KOPT-K1 (cell line): ENCODE results near the gene DENND5A.
"Not testable (repeated sequence)": the region's sequence is repeated elsewhere in the genome, so short reads cannot be mapped to it uniquely, and the experiment has no call there.

Experiments
- H3K27ac ChIP-seq: fragments of 200-600 bp; sonication (generic); 2 replicates; pipeline ENCODE4 v1.5.1; 2016; ENCODE audit warnings: antibody characterized with exemption, mild to moderate bottlenecking, low read depth, low read length; ENCODE audit not compliant: poor library complexity, severe bottlenecking
- H3K36me3 ChIP-seq: fragments of 200-600 bp; sonication (generic); 2 replicates; pipeline ENCODE4 v1.5.1; 2017; ENCODE audit warnings: antibody characterized with exemption, mild to moderate bottlenecking, low read length, moderate library complexity; ENCODE audit not compliant: insufficient read depth
- H3K9me3 ChIP-seq: fragments of 200-600 bp; sonication (generic); 2 replicates; pipeline ENCODE4 v1.5.1; 2017; ENCODE audit warnings: antibody characterized with exemption, low read length, mild to moderate bottlenecking; ENCODE audit not compliant: insufficient read depth, poor library complexity, severe bottlenecking

Gene DENND5A

GRCh38 chr11:9098455-9098854, 166.7 kb downstream of the DENND5A start:
- H3K36me3 ChIP-seq, H3K9me3 ChIP-seq, H3K27ac ChIP-seq: not testable (repeated sequence)

- not testable (repeated sequence) for H3K9me3 ChIP-seq, H3K27ac ChIP-seq, H3K36me3 ChIP-seq
These were observed 167.8 kb downstream of the DENND5A start for GRCh38 chr11:9097186-9097943.

- H3K27ac ChIP-seq, result no peak overlapping the region
- H3K36me3 ChIP-seq, result no peaks in the 10 kb centered on the region
- H3K9me3 ChIP-seq, result no peaks in the 10 kb centered on the region
These were observed 168.7 kb downstream of the DENND5A start for GRCh38 chr11:9096427-9096826.

- H3K9me3 ChIP-seq, result no peaks in the 10 kb centered on the region
- H3K36me3 ChIP-seq, result no peaks in the 10 kb centered on the region
- no peak overlapping the region for H3K27ac ChIP-seq
These were observed 169.7 kb downstream of the DENND5A start for GRCh38 chr11:9095421-9095820.

GRCh38 chr11:9094420-9094819, 170.7 kb downstream of the DENND5A start:
- Histone ChIP-seq H3K36me3 (no peaks in the 10 kb centered on the region), H3K9me3 (no peaks in the 10 kb centered on the region)

GRCh38 chr11:9092853-9093778, 172.0 kb downstream of the DENND5A start:
- Histone ChIP-seq H3K27ac (no peak overlapping the region), H3K9me3 (no peaks in the 10 kb centered on the region), H3K36me3 (no peaks in the 10 kb centered on the region)

More at GRCh38 chr11:9094420-9094819, 170.7 kb downstream of the DENND5A start:
- H3K27ac ChIP-seq, result no peak overlapping the region

GRCh38 chr11:9092072-9092471, 173.1 kb downstream of the DENND5A start:
- Histone ChIP-seq H3K9me3 (no peaks in the 10 kb centered on the region), H3K36me3 (no peaks in the 10 kb centered on the region), H3K27ac (no peak overlapping the region)

- H3K9me3 ChIP-seq, result no peaks in the 10 kb centered on the region
- no peak within 1 kb of the TSS for H3K27ac ChIP-seq
- no peaks in the 10 kb centered on the region for H3K36me3 ChIP-seq
These were observed 173.9 kb downstream of the DENND5A start, which contains the start of gene SCUBE2 for GRCh38 chr11:9091044-9091922. Gene SCUBE2 (minus strand): TSS chr11:9091599. CDS start chr11:9091528, 71 bp downstream.

- Histone ChIP-seq H3K27ac (no peak overlapping the region), H3K9me3 (no peaks in the 10 kb centered on the region)
These were observed 174.6 kb downstream of the DENND5A start for GRCh38 chr11:9090488-9091043.

GRCh38 chr11:9089636-9090035, 175.5 kb downstream of the DENND5A start:
- no peaks in the 10 kb centered on the region for H3K36me3 ChIP-seq
- no peak overlapping the region for H3K27ac ChIP-seq
- H3K9me3 ChIP-seq, result no peaks in the 10 kb centered on the region

More at GRCh38 chr11:9090488-9091043, 174.6 kb downstream of the DENND5A start:
- no peaks in the 10 kb centered on the region for H3K36me3 ChIP-seq

GRCh38 chr11:9089061-9089460, 176.1 kb downstream of the DENND5A start:
- H3K27ac ChIP-seq, result no peak overlapping the region
- H3K36me3 ChIP-seq, result no peaks in the 10 kb centered on the region
- no peaks in the 10 kb centered on the region for H3K9me3 ChIP-seq
